Globus pallidus (tissue), 1 donor: ENCODE results near the gene UFL1.

Experiments
- DNase-seq: peaks from one replicate; pipeline ENCODE4 v3.0.0-alpha.2; 2015; ENCODE audit warnings: low spot score

The UFL1 gene

DNA sequence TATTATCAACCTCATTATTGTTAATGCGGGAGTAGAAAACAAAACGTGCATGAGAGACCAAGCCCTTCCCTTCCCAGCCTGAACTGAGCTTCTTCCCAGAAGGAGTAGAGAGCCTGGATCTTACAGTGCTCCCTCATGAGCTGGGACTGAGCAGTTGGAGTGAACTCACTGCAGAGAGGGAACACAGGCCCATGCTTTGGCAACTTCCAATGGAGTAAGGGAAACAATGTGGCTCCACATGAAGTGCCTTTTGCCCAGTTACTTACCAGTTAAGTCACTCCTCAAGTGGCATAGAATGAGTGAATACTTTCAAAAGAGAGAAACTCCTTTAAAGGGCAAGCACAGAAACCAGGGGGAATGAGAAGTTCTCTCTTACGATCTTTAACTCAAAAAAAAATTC, 53.8 kb downstream of the UFL1 start:
- DNase-seq = peak; percentile 14

DNA sequence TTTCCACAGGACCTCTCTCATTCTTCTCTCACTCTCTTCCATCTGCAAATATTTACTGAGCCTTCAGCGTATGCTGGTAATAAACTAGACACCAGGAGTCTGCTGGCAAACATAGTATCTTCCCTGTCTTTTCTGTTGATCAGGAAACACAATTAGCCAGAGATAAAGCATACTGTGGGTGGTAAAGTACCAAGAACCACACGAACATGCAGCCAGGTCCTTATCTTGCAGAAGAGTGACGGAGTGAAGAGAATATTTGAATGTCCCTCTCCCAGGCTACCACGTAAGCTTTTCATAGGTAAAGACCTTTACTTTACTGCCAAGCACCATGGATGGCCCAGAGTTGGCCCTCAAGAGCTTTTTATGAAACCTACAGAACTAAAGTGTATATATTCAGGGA, 54.6 kb downstream of the UFL1 start:
- DNase-seq = no peak

DNA sequence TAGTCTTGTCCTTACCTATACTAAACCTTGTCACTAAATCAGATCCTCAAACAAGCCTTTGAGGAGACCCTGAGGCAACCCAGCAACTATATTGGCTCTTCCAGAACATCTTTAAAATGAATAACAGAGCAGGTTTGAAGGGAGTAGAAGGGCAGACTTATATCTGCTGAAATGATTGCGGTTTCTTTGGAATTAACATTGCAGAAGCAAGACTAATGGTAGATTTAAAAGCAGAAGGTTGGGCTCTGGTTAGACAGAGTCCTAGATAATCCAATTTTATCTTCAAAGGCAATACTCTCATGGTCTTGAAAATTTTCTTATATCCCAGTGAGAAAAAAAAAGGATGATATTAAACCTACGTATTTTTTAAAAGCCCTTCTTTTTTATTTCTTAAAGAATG, 60.4 kb downstream of the UFL1 start:
- no peak for DNase-seq

DNA sequence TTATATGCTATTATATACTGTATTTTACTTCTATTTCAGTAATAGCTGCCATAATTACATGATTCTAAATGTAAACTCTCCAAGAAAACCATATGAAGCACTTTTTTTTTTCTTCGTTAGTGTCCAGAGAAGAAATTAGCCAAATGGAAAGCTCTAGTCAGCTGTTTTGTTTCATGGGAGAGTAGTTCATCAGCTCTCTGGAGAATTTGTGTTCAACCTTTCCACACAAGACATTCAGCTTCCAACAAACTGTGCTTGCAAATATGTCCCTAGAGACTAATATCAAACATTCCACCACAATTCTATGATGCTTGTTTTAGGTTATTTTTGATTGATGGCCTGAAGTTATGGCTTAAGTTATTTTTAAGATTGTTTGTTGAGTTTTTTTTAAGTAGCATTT, 60.8 kb downstream of the UFL1 start:
- no peak for DNase-seq

DNA sequence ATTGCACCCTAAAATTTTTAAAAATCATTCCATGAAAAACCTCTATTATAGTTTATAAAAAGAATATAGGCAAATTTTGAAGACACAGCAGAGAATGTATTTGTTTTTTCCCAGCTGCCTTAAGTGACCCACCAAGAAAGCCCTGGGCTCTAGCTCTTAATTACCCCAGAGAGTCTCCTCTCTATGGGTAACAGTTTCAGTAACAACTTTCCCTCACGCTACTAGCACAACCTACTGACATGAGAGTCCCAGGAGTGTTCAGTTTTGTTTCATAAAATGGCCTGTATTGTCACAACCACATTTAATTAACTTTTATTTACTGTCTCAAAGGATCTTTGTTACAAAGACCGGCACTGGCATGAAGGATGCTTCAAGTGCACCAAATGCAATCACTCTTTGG, 82.8 kb downstream of the UFL1 start:
- DNase-seq = no peak
